ENCODE results near the gene SUN2.

- no peak for TF ChIP-seq ZNF792 (tag by site-specific recombination; IDR thresholded peaks at IDR 0.05)
- TF ChIP-seq ZNF394 (tag by site-specific recombination; IDR thresholded peaks at IDR 0.05; ENCODE audit: borderline replicate concordance): no peak
- TF ChIP-seq CTCF (tag by site-specific recombination; IDR thresholded peaks at IDR 0.05): no peak
- no peak for TF ChIP-seq ZNF549 (tag by site-specific recombination; IDR thresholded peaks at IDR 0.05)
- TF ChIP-seq ZNF354C (tag by site-specific recombination; IDR thresholded peaks at IDR 0.05; ENCODE audit: borderline replicate concordance, low read depth): no peak
- TF ChIP-seq ZNF473 (tag by site-specific recombination; IDR thresholded peaks at IDR 0.05): no peak
- TF ChIP-seq, protein P1, sequence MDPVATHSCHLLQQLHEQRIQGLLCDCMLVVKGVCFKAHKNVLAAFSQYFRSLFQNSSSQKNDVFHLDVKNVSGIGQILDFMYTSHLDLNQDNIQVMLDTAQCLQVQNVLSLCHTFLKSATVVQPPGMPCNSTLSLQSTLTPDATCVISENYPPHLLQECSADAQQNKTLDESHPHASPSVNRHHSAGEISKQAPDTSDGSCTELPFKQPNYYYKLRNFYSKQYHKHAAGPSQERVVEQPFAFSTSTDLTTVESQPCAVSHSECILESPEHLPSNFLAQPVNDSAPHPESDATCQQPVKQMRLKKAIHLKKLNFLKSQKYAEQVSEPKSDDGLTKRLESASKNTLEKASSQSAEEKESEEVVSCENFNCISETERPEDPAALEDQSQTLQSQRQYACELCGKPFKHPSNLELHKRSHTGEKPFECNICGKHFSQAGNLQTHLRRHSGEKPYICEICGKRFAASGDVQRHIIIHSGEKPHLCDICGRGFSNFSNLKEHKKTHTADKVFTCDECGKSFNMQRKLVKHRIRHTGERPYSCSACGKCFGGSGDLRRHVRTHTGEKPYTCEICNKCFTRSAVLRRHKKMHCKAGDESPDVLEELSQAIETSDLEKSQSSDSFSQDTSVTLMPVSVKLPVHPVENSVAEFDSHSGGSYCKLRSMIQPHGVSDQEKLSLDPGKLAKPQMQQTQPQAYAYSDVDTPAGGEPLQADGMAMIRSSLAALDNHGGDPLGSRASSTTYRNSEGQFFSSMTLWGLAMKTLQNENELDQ (tag by site-specific recombination; IDR thresholded peaks at IDR 0.05; ENCODE audit: low read depth): no peak
- no peak for TF ChIP-seq ZNF274 (IDR thresholded peaks at IDR 0.05; ENCODE audit: low read length)
- no peak for TF ChIP-seq ZNF274 (tag by site-specific recombination; IDR thresholded peaks at IDR 0.05; ENCODE audit: borderline replicate concordance)
- TF ChIP-seq SP2 (tag by site-specific recombination; IDR thresholded peaks at IDR 0.05): no peak
- TF ChIP-seq, protein P2, sequence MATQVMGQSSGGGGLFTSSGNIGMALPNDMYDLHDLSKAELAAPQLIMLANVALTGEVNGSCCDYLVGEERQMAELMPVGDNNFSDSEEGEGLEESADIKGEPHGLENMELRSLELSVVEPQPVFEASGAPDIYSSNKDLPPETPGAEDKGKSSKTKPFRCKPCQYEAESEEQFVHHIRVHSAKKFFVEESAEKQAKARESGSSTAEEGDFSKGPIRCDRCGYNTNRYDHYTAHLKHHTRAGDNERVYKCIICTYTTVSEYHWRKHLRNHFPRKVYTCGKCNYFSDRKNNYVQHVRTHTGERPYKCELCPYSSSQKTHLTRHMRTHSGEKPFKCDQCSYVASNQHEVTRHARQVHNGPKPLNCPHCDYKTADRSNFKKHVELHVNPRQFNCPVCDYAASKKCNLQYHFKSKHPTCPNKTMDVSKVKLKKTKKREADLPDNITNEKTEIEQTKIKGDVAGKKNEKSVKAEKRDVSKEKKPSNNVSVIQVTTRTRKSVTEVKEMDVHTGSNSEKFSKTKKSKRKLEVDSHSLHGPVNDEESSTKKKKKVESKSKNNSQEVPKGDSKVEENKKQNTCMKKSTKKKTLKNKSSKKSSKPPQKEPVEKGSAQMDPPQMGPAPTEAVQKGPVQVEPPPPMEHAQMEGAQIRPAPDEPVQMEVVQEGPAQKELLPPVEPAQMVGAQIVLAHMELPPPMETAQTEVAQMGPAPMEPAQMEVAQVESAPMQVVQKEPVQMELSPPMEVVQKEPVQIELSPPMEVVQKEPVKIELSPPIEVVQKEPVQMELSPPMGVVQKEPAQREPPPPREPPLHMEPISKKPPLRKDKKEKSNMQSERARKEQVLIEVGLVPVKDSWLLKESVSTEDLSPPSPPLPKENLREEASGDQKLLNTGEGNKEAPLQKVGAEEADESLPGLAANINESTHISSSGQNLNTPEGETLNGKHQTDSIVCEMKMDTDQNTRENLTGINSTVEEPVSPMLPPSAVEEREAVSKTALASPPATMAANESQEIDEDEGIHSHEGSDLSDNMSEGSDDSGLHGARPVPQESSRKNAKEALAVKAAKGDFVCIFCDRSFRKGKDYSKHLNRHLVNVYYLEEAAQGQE (tag by site-specific recombination; IDR thresholded peaks at IDR 0.05): no peak
- TF ChIP-seq ZNF311 (tag by site-specific recombination; IDR thresholded peaks at IDR 0.05; ENCODE audit: borderline replicate concordance): no peak
Measured at GRCh38 chr22:38795569-38795968, 39.8 kb upstream of the SUN2 start.

Data from HEK293 (cell line).